ENCODE data around the gene DNM3.

DNM3 gene

GRCh38 chr1:172338295-172338735 is 497.0 kb downstream of the DNM3 start:
- Histone ChIP-seq H4K8ac (ENCODE audit: low read length) (no peak overlapping the region), H3K18ac (ENCODE audit: low read depth in 1 of 2, low read length in 2 of 2) (no peak overlapping the region), H3K4me2 (ENCODE audit: low read length, poor library complexity, severe bottlenecking) (no peak overlapping the region), H3K27me3 (ENCODE audit: control insufficient read depth in 1 of 2, insufficient read depth in 1 of 2, low read length in 2 of 2) (no peaks in the 10 kb centered on the region), H3K4me1 (ENCODE audit: control insufficient read depth, insufficient read depth, low read depth, low read length) (no peaks in the 10 kb centered on the region), H2AK5ac (ENCODE audit: low read length, severe bottlenecking) (peak overlapping the region; percentile 13), H3K4ac (ENCODE audit: low read depth in 1 of 2, low read length in 2 of 2) (no peak overlapping the region), H3K27ac (ENCODE audit: low read length, poor library complexity, severe bottlenecking) (no peak overlapping the region), H4K91ac (ENCODE audit: low read length) (no peak overlapping the region), H2BK120ac (ENCODE audit: low read depth, low read length) (no peak overlapping the region), H3K4me3 (ENCODE audit: insufficient read depth in 1 of 2, low read depth in 1 of 2, low read length in 2 of 2) (no peak overlapping the region), H2BK15ac (ENCODE audit: low read depth, poor library complexity, severe bottlenecking) (no peak overlapping the region), H2BK12ac (ENCODE audit: low read length in 2 of 2) (no peak overlapping the region), H2BK5ac (ENCODE audit: low read depth, low read length, poor library complexity, severe bottlenecking) (no peak overlapping the region), H3K36me3 (ENCODE audit: control insufficient read depth in 1 of 2, insufficient read depth in 2 of 2, low read depth in 1 of 2, low read length in 2 of 2) (no peaks in the 10 kb centered on the region), H3K14ac (ENCODE audit: low read length in 2 of 2) (no peak overlapping the region), H2AFZ (ENCODE audit: low read depth, low read length) (no peak overlapping the region), H3K9me3 (ENCODE audit: control insufficient read depth, low read length) (no peaks in the 10 kb centered on the region), H3K79me1 (replicated peaks; ENCODE audit: low read length, poor library complexity, severe bottlenecking) (no peaks in the 10 kb centered on the region), H3K23ac (ENCODE audit: low read length in 2 of 2) (no peak overlapping the region), H3K9ac (ENCODE audit: low read length) (no peak overlapping the region)
- 93% methylated on average over 3 of the region's 4 CpGs for WGBS
- no peak for DNase-seq

DNA sequence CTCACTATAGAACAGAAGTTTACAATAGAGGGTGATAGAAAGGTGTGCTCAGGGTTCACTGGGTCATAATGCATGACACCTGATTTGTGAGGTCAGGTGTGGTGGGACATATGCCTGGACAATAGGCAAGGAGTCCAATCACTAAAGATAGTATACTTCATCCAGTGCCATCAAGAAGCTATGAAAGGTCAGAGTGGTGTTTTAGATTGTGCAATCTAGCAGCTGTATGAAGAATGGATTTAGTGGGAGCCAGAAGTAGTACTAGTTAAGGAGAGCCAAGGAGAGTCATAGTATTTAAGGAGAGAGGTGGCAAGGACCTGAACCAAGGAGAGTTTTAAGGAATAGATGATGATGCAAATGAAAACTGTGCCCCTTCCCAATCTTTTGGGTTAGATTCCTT is 498.5 kb downstream of the DNM3 start:
- no peak overlapping the region for H2BK120ac ChIP-seq (ENCODE audit: low read depth, low read length)
- no peak overlapping the region for H3K14ac ChIP-seq (ENCODE audit: low read length in 2 of 2)
- no peak overlapping the region for H3K18ac ChIP-seq (ENCODE audit: low read depth in 1 of 2, low read length in 2 of 2)
- H3K27ac ChIP-seq (ENCODE audit: low read length, poor library complexity, severe bottlenecking): no peak overlapping the region
- H2BK5ac ChIP-seq (ENCODE audit: low read depth, low read length, poor library complexity, severe bottlenecking): no peak overlapping the region
- H3K4me1 ChIP-seq (ENCODE audit: control insufficient read depth, insufficient read depth, low read depth, low read length): peaks cover 2% of the 10 kb centered on the region
- no peaks in the 10 kb centered on the region for H3K36me3 ChIP-seq (ENCODE audit: control insufficient read depth in 1 of 2, insufficient read depth in 2 of 2, low read depth in 1 of 2, low read length in 2 of 2)
- no peak overlapping the region for H3K4me2 ChIP-seq (ENCODE audit: low read length, poor library complexity, severe bottlenecking)
- no peak overlapping the region for H3K4ac ChIP-seq (ENCODE audit: low read depth in 1 of 2, low read length in 2 of 2)
- H2BK15ac ChIP-seq (ENCODE audit: low read depth, poor library complexity, severe bottlenecking): no peak overlapping the region
- no peaks in the 10 kb centered on the region for H3K79me1 ChIP-seq (replicated peaks; ENCODE audit: low read length, poor library complexity, severe bottlenecking)
- H3K27me3 ChIP-seq (ENCODE audit: control insufficient read depth in 1 of 2, insufficient read depth in 1 of 2, low read length in 2 of 2): no peaks in the 10 kb centered on the region
- DNase-seq: no peak
- no peak overlapping the region for H3K9ac ChIP-seq (ENCODE audit: low read length)
- no peak overlapping the region for H4K91ac ChIP-seq (ENCODE audit: low read length)
- no peaks in the 10 kb centered on the region for H3K9me3 ChIP-seq (ENCODE audit: control insufficient read depth, low read length)
- no peak overlapping the region for H3K23ac ChIP-seq (ENCODE audit: low read length in 2 of 2)
- no peak overlapping the region for H3K4me3 ChIP-seq (ENCODE audit: insufficient read depth in 1 of 2, low read depth in 1 of 2, low read length in 2 of 2)
- no peak overlapping the region for H2AK5ac ChIP-seq (ENCODE audit: low read length, severe bottlenecking)
- no peak overlapping the region for H2BK12ac ChIP-seq (ENCODE audit: low read length in 2 of 2)
- no peak overlapping the region for H4K8ac ChIP-seq (ENCODE audit: low read length)
- H2AFZ ChIP-seq (ENCODE audit: low read depth, low read length): no peak overlapping the region

DNA sequence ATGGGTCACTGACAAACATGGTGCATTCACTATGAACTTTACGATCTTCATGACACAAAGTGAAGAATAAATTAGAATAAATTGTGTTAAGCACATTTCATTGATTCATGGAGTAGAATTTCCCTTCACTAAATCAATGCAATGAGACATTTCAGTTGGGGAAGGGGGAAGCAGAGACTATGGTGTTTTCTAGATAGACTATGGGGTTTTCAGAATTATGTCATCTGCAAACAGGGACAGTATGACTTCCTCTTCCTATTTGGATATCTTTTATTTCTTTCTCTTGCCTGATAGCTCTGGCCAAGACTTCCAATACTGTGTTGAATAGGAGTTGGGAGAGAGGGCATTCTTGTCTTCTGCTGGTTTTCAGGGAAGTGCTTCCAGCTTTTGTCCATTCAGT is 499.2 kb downstream of the DNM3 start:
- H2BK5ac ChIP-seq (ENCODE audit: low read depth, low read length, poor library complexity, severe bottlenecking): no peak overlapping the region
- no peak overlapping the region for H3K4me3 ChIP-seq (ENCODE audit: insufficient read depth in 1 of 2, low read depth in 1 of 2, low read length in 2 of 2)
- H2AK5ac ChIP-seq (ENCODE audit: low read length, severe bottlenecking): peak overlapping the region; percentile 20
- H3K14ac ChIP-seq (ENCODE audit: low read length in 2 of 2): no peak overlapping the region
- no peak overlapping the region for H3K4me2 ChIP-seq (ENCODE audit: low read length, poor library complexity, severe bottlenecking)
- no peak overlapping the region for H3K23ac ChIP-seq (ENCODE audit: low read length in 2 of 2)
- H2BK15ac ChIP-seq (ENCODE audit: low read depth, poor library complexity, severe bottlenecking): no peak overlapping the region
- H3K9ac ChIP-seq (ENCODE audit: low read length): no peak overlapping the region
- H2AFZ ChIP-seq (ENCODE audit: low read depth, low read length): no peak overlapping the region
- H4K8ac ChIP-seq (ENCODE audit: low read length): no peak overlapping the region
- no CpG with 5 or more reads among the region's 1 CpG for WGBS
- H3K79me1 ChIP-seq (replicated peaks; ENCODE audit: low read length, poor library complexity, severe bottlenecking): no peaks in the 10 kb centered on the region
- peaks cover 2% of the 10 kb centered on the region for H3K4me1 ChIP-seq (ENCODE audit: control insufficient read depth, insufficient read depth, low read depth, low read length)
- no peak overlapping the region for H3K18ac ChIP-seq (ENCODE audit: low read depth in 1 of 2, low read length in 2 of 2)
- H2BK120ac ChIP-seq (ENCODE audit: low read depth, low read length): no peak overlapping the region
- no peak for DNase-seq
- H3K9me3 ChIP-seq (ENCODE audit: control insufficient read depth, low read length): no peaks in the 10 kb centered on the region
- H3K27ac ChIP-seq (ENCODE audit: low read length, poor library complexity, severe bottlenecking): no peak overlapping the region
- no peaks in the 10 kb centered on the region for H3K27me3 ChIP-seq (ENCODE audit: control insufficient read depth in 1 of 2, insufficient read depth in 1 of 2, low read length in 2 of 2)
- no peak overlapping the region for H2BK12ac ChIP-seq (ENCODE audit: low read length in 2 of 2)
- H3K4ac ChIP-seq (ENCODE audit: low read depth in 1 of 2, low read length in 2 of 2): no peak overlapping the region
- no peaks in the 10 kb centered on the region for H3K36me3 ChIP-seq (ENCODE audit: control insufficient read depth in 1 of 2, insufficient read depth in 2 of 2, low read depth in 1 of 2, low read length in 2 of 2)
- no peak overlapping the region for H4K91ac ChIP-seq (ENCODE audit: low read length)

GRCh38 chr1:172341697-172342096 is 500.4 kb downstream of the DNM3 start:
- Histone ChIP-seq H4K8ac (ENCODE audit: low read length) (no peak overlapping the region), H3K4me1 (ENCODE audit: control insufficient read depth, insufficient read depth, low read depth, low read length) (peaks cover 2% of the 10 kb centered on the region), H3K18ac (ENCODE audit: low read depth in 1 of 2, low read length in 2 of 2) (no peak overlapping the region), H3K14ac (ENCODE audit: low read length in 2 of 2) (no peak overlapping the region), H3K79me1 (replicated peaks; ENCODE audit: low read length, poor library complexity, severe bottlenecking) (peaks cover 1% of the 10 kb centered on the region), H3K23ac (ENCODE audit: low read length in 2 of 2) (no peak overlapping the region), H2BK5ac (ENCODE audit: low read depth, low read length, poor library complexity, severe bottlenecking) (no peak overlapping the region), H3K9ac (ENCODE audit: low read length) (no peak overlapping the region), H3K9me3 (ENCODE audit: control insufficient read depth, low read length) (no peaks in the 10 kb centered on the region), H3K4me2 (ENCODE audit: low read length, poor library complexity, severe bottlenecking) (no peak overlapping the region), H2BK15ac (ENCODE audit: low read depth, poor library complexity, severe bottlenecking) (no peak overlapping the region), H3K4ac (ENCODE audit: low read depth in 1 of 2, low read length in 2 of 2) (no peak overlapping the region), H3K27me3 (ENCODE audit: control insufficient read depth in 1 of 2, insufficient read depth in 1 of 2, low read length in 2 of 2) (no peaks in the 10 kb centered on the region), H3K36me3 (ENCODE audit: control insufficient read depth in 1 of 2, insufficient read depth in 2 of 2, low read depth in 1 of 2, low read length in 2 of 2) (no peaks in the 10 kb centered on the region), H2BK120ac (ENCODE audit: low read depth, low read length) (no peak overlapping the region), H2BK12ac (ENCODE audit: low read length in 2 of 2) (no peak overlapping the region), H2AK5ac (ENCODE audit: low read length, severe bottlenecking) (no peak overlapping the region), H4K91ac (ENCODE audit: low read length) (no peak overlapping the region), H3K27ac (ENCODE audit: low read length, poor library complexity, severe bottlenecking) (peak overlapping the region; percentile 99), H3K4me3 (ENCODE audit: insufficient read depth in 1 of 2, low read depth in 1 of 2, low read length in 2 of 2) (no peak overlapping the region), H2AFZ (ENCODE audit: low read depth, low read length) (no peak overlapping the region)
- DNase-seq: no peak
- WGBS: 97% methylated on average over 3 of the region's 4 CpGs
